ENCODE data around the gene NAT8L. TPM values are rescaled to one million over a fixed set of nuclear protein-coding genes. Genes with fewer than 3 reads are reported as not detected.
A peak's percentile ranks its signal among the peaks of the same experiment; 100 is the strongest.

The NAT8L gene
- total RNA-seq, 1 donor from 2014 or later = 0.05 TPM

DNA sequence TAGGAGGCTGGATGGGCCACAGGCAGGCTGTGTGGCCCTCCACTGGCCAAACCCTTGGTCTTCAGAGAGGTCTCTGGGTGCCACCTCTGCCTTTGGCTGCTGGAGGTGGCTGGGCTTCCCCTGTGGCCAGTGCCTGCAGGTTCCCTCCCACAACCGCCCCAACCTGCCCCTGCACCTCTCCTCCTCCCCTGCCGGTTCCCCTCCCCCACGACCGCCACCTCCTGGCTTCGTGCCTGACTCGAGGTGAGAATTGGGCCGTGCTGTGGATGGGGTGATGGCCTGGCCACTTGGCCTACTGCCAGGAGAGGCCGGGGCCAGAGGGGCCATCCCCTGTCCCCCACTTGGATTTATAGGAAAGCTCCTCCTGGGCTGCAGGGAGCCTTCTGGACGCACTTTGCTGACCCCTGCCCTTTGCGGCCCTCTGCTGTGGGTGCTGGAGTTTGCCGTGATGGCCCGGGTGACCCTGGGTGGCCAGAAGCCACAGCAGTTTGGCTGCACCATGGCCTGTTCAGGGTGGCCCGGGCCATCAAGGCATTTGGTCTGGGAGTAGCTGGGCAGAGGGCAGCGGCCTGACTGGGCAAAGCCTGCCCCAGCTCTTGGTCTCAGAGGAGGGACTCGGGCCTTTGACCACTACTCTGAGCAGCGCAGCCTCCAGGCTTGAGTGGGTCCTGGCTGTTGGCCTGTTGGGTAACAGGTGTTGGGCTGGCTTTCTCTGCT, 3.8 kb downstream of the NAT8L start:
- peak; percentile 50 for ATAC-seq
- no peak for DNase-seq (ENCODE audit: low spot score)

DNA sequence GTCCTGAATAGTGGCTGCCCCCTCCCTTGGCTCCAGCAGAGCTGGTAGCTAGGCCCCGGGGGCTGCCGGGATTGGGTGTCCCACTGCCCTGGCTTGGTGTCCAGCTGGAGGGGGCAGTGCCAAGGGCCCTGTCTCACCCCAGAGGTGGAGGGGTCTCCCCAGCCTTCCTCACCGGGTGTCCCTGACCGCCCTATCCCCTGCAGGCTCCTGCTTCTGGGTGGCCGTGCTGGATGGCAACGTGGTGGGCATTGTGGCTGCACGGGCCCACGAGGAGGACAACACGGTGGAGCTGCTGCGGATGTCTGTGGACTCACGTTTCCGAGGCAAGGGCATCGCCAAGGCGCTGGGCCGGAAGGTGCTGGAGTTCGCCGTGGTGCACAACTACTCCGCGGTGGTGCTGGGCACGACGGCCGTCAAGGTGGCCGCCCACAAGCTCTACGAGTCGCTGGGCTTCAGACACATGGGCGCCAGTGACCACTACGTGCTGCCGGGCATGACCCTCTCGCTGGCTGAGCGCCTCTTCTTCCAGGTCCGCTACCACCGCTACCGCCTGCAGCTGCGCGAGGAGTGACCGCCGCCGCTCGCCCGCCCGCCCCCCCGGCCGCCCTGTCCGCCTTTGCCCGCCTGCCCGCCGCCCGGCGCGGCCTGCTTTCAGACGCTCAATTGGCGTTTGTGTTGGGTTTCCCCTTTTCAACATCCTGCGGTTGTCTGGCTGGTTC, 4.6 kb downstream of the NAT8L start:
- ATAC-seq = no peak
- no peak for DNase-seq (ENCODE audit: low spot score)

DNA sequence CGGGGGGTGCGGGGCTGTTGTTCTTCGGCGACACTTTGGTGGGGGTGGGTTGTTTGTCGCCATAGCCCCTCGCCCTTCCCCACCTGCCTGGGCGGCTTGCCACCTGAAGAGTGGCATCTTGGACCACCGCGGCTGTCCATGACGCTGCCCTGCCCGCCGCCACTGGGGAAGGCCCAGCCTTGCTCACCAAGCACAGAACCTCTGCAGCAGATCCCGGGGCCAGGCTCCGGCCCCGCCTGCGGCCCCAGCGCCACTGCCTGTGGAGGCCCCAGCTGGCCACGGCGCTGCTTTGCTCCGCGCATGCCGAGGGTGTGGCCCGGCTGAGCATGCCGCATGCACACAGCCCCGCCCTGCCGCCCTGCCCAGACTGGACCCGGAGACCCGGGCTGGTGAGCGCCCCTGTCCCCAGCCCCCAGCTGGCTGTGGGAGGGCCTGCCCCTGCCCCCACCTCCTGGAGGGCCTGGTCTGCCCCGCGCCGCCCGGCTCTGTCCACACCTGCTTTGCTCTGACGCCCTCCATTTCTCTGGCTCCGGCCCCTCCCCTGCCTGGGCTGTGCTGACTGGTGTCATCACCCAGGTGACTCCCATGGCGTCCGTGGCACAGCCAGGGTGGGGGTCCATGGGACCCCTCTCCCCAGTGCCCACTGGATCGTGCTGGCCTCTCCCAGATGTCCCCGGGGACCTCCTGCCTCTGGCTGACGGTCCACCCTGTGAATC, 5.3 kb downstream of the NAT8L start:
- ATAC-seq (no peak), DNase-seq (ENCODE audit: low spot score) (no peak)

DNA sequence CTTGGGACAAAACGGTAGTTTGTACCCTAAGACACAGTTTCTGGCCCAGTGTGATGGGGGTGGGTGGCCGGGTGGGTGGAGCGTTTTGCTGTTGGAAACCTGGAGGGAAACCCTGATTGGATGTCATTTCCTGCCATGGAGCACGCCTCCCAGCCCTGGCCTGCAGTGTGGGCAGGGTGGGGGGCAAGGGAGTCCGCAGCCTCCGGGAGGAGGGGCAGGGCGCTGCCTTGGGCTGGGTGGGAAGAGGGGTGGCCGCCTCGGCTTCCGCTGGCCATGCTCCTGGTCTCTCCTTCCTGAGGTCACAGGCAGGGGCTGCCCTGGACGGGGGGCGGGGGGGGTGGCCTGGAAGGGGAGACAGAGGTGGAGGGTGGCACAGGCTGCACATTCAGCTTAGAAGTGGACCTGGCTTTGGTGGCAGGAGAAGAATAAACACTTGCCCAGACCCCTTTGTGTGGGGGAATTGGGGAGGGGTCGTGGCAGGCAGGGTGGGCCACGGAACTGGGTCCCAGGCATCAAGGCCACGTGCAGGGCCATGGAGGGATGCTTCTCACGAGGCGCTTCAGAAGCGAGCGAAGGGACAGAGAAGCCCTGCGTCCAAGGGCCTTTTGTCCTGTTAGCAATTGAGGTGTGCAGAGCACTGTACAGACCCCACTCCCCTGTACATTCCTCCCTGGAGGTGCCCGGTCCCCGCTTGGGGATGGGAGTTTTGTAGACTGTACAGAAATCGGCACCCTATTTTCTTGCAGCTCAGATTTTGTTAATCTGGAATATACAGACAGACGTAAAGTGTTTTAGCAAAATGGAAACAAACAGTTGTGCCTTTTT, 6.2 kb downstream of the NAT8L start:
- DNase-seq (ENCODE audit: low spot score) (no peak), ATAC-seq (no peak)

DNA sequence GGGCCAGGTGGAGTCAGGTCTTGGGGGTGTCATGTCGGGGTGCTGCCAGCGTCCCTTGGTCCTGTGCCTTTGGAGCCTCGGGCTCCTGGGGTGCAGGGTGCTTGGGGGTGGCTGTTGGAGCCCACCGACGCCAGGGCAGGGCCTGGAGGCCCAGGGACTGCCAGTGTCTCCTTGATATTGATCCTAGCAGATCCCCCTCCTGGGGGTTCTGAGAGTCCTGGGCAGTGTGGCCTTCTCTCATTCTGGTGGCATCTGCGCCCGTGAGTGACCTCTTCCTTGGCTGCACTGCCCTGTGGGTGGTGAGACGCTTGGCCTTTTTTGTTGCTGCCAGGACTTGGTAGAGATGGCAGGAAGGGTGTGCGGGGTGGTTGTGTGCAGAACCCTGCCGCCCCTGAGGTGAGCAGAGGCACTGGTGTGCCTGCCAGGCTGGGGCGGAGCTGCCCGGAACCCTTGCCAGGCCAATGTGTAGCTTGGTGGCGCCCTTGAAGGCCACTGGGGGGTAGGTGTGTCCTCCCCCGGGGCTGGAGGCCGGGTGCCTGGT, 7.0 kb downstream of the NAT8L start:
- DNase-seq (ENCODE audit: low spot score) (no peak), ATAC-seq (no peak)

DNA sequence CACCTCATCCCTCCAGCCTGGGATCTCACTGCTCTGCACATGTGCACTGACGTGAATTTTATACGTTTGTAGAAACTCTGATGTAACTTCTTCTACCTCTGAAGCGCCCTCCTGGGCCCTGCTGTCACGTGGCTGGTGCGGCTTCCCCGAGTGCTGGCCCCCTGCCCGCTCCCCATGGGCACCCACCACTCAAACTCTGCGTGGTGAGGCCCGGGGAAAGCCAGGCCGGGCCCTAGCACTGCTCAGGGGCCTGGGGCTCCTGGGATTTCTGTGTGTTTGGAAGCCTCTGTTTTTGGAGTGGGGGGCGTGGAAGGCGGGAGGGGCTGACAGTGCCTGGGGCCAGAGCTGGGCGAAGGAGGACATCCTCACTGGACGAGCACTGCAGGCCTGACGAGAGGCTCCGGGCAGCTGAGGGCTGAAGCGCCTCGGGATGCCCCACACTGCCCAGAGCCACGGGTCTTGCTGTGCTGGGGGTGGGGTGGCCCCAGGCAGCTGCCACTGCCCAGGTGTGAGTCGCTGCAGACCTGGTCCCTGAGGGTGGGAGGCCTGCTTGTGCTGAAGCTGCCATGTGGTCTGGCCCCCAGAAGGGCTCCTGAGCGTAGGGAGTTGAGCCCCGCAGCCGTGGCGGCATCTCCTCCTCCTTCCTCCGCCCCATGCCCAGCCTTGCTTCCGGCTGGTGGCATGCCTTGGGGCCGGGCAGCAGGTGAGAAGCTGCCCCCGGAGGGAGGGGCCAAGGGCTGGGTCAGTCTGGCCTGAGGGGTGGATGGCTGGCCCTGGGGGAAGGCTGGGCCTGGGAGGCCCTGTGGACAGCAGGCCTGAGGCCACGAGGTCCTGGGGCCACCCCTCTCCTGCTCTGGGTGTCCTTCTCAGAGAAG, 7.7 kb downstream of the NAT8L start:
- DNase-seq (ENCODE audit: low spot score) (no peak), ATAC-seq (no peak)

DNA sequence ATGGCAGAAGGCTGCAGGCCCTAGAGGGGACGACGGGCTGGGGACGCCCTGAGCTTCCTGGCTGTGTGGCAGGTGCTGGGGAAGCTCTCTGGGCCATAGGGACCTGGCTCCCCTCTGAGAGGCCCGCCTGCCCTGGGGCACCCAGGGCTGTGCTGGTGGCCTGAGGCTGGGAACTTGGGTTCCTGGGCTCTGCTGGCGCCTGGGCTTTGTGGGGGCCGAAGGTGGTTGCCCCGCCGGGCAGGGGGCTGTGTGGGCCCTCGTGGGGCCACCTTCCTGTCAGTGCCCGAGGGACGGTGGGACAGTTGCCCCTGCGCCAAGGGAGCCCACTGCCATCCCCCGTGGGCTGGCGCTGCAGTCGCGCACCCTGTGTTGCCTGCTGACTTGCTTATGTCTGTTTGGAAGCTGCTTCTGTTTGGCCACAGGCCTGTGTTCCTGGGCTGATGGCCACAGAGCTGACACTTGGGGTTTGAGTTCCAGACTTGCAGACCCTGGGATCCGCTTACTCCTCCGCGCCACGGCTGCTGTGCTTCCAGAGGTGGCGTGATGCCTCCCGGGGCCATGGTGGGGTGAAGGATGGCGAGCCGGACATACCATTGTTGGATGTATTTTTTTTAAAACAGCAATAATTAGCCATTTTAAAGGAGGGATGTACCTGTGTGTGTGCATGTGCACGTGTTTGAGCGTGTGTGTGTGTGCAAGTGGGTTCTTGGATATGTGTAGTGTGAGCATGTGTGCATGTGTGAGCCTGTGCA, 8.5 kb downstream of the NAT8L start:
- DNase-seq (ENCODE audit: low spot score) = no peak
- no peak for ATAC-seq

DNA sequence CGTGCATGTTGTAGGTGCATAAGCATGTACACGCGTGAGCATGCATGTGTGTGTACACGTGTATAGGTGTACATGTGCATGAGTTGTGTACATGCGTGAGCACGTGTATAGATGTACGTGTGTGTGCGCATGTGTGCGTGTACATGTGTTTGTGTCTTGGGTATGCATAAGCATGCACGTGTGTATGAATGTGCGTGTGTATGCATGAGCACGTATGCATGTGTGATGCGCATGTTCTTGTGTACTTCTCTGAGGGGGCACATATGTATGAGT, 9.0 kb downstream of the NAT8L start:
- ATAC-seq = no peak
- no peak for DNase-seq (ENCODE audit: low spot score)

DNA sequence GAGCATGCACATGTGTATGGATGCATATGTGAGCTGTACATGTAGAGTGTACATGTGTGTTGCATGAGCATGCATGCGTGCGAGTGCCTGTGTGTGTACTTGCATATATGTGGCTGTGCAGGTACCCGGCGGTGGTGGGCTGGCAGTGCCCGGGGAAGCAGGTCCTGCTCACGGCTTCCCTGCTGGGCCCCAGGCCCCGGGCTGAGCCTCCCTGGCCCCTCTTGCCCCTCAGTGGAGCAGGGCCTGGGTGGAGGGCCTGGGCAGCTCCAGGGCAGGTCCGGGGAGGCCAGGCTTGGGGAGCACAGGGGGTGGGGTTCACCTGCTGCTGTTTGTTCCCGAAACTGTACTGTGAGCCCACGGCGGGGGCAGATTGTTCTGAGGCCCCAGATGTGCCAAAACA, 9.4 kb downstream of the NAT8L start:
- DNase-seq (ENCODE audit: low spot score) (no peak), ATAC-seq (no peak)

DNA sequence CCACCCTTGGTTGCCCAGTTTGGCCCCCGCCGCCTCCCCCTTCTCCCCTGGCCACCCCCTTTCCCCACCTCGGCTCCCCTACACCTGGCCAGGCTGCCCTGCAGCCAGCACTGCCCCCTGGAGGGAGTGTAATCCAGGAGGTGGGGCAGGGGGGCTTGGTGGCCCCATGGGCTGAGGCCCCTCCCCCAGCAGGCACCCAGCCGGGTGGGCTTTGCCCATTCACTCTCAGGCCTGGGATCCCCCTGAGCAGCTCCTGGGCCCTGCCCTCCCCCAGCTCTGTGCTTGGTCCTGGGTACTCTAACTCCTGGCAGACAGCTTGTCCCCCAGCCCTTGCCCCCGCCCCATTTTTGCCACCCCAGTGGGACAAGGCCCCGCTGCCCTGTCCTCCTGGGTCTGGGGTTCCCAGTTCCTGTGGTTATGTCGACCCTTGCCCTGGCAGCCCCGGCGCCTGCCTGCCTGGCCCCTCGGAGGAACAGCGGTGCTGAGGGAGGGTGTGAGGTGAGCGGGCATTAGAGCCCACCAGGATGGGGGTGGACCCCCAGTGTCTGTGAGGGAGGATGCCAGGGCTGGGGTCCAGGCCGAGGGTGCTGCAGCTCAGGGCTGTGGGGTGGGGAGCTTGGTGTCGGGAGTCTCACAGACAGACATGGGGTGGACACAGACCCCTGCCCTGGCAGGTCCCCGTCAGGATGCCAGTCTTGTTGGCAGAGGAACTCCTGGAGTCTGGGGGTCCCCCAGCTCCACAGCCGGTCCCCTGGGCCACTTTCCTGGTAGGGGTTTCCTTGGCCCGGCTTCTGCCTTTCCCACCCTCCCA, 10.2 kb downstream of the NAT8L start:
- DNase-seq (ENCODE audit: low spot score) (no peak), ATAC-seq (no peak)

DNA sequence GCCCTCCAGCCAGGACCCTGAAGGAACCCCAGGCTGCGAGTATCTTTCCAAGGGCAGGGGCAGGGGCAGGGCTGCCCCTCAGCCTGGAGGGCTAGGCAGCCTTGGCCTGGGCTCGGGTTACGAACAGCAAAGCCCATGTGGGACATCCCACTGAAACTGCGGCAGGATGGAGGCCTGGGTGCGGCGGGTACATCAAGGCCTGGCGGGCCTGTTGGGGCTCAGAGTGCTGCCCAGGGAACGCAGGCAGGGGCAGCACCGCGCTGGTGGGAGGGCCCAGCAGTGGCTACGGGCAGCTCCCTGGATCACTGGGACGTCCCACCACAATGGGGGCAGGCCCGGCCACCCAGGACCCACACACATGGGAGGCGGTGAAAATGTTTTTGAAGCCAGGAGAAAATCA, 10.9 kb downstream of the NAT8L start:
- ATAC-seq = no peak
- no peak for DNase-seq (ENCODE audit: low spot score)

DNA sequence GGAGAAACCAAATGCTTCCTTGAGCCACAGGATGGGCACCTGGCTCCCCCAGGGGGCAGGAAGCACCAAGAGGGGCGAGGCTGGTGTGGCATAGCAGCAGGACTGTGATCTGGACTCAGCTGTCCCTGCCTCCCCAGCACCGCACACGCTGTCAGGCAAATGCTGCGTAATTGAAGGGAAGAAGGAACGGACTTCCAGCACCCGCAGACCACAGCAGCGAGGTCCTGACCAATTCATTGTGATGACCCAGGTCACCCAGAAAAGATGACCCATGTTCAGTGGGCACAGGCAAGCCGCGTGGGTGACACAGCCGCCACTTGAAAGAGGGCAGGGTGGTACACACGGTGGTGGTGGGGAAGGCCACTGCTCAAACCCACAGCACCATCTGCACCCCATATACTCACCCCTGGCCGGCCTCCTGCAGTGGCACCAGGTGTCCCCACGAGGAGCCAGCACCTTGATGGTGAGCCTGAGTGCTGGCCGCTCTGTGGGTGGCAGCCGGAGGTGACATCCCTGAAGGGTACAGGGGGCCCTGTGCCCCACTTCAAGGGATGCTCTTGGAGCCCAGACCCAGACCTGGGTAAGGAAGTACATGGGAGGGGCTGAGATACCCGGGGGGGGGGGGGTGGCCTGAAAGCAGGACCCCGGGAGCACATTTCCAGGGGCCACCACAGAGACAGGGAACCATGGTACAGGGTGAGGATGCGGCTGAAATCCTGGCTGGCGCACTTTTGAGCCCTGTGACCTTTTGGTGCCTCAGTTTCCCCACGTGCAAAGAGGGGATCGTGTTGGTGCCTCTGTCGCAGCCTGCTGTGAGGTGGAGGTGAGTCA, 11.5 kb downstream of the NAT8L start:
- DNase-seq (ENCODE audit: low spot score) = no peak
- no peak for ATAC-seq

DNA sequence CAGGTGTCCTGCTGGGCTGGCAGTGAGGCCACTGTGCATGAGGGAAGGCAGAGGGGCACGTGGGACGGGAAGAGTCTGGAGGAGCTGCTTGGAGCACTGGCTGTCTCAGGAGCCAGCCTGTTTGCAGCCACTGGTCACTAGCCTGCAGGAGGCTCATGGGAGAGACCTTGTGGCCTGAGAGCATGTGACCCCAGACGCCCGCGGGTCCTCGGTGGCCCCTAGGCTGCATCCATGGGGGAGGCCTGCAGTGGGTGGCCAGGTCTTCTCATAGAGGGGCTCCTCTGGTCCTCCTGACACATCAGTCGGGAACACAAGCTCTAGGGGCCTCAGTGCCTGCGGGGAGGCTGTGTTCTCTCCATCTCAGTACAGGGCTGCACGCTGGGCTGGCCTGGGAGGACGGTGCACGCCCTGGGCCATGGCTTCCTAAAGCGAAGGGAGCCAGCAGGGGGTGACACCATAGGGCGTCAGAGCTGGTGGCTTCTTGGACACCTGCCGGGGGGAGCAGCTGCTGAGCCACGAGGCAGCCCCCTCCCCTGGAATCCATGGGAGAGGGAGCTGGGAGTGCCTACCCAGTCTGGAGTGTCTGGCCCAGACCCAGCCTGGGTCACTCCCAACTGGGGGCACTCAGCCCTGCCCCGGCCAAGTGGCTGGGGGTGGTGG, 12.3 kb downstream of the NAT8L start:
- DNase-seq (ENCODE audit: low spot score) (no peak), ATAC-seq (no peak)

DNA sequence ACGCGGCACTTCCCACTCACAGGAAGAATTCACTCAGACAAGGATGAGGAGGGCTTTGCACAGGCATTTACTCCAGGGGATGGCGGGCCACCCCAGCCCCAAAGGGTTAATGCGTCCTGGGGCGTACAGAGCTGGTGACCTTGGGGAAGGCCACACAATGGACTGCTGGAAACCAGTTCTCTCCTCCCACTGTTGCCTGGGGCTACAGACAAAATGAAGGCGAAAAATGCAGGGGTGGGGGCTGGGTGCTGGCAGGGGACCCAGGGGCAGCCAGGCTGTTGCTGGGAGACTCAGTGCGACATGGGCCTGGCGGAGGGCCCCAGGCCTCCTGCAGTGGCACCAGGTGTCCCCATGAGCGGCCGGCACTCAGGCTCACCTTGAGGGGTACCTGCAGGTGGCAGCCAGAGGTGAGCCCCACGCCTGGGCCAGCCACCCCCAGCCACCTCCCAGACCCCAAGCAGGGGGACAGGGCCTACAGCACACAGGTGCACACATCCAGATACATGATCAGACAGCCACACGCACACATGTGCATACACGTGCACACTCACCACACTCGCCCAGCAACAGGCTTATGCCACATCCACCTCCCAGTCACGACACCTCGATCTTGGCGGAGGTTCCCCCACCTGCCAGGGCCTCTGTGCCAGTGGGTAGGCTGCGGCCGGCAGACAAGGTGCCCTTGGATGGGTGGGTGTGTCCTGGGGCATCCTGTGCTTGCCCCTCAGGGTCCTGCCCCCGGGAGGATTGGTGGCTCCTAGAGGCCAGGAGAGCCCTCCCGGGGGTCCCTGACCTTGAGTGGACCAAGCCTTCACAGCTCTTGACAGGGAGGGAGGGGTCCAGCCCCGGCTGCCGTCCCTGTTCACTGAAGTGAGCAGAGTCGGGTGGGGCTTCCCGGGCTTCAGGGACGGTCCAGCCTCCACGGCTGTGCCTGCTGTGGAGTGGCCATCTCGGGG, 13.1 kb downstream of the NAT8L start:
- ATAC-seq = no peak
- no peak for DNase-seq (ENCODE audit: low spot score)

DNA sequence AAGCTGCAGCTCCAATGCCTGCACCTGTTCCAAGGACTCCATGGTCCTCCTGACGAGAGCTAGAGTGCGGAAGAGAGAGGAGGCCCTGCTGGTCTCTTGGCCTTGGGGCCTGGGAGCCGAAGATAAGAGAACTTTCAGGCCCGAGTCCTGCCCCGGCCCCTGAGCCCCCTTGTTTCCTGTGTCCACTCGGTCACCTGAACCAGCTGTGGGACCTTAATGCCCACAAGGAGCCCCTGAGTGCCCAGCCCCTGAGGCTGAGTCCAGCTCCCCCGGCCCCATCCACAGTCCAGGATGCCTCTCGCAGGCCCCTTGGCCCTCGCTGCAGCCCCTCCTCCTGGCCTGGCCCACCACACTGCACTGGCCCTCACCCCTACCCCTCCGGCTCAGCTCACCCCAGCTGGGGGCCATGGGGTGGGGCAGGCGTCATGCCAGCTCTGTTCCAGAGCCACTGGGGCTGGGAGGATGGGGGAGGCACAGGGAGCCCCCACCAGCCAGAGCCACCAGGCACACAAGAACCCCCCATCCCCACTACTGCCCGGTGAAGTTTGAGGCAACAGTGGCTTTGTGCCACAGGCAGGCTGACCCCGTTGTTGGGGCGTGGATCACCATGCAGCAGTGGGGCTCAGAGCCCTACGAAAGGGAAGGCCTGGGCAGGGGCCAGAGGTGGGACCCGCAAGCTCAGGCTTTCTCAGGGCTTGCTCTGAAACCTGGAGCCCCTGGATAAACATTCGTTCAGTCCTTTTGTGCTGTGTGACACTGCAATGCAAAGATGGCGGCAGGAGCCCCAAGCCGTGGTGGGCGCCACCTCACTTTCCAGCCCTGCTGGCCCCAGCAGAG, 14.1 kb downstream of the NAT8L start:
- ATAC-seq = no peak
- no peak for DNase-seq (ENCODE audit: low spot score)

Measured in left lobe of liver (tissue), 2 donors.